Activated naive CD4-positive, alpha-beta T cell treated with anti-CD3 and anti-CD28 coated beads for 36 hours (primary cell): ENCODE results near the gene ADGRD2. TPM values are rescaled to one million over a fixed set of nuclear protein-coding genes. Genes with fewer than 3 reads are reported as not detected.
"Not testable (repeated sequence)": the region's sequence is repeated elsewhere in the genome, so short reads cannot be mapped to it uniquely, and the experiment has no call there.

Experiments used
- CTCF ChIA-PET: fragments of 350-600 bp; sonication (Branson Sonifier 250); formaldehyde crosslinking; loops from one replicate; lab custom pipeline; 2021; ENCODE audit warnings: antibody characterized with exemption; lab: Charles Lee
- DNase-seq: peaks from one replicate; pipeline ENCODE4 v3.0.0-alpha.2; 2020
- H3K27ac Mint-ChIP-seq: one replicate; pipeline ENCODE4 v1.8.0; 2021; ENCODE audit warnings: mild to moderate bottlenecking, mixed read lengths
- H3K27me3 Mint-ChIP-seq: one replicate; pipeline ENCODE4 v1.8.0; 2021; ENCODE audit warnings: low read depth, mixed read lengths
- H3K36me3 Mint-ChIP-seq: one replicate; pipeline ENCODE4 v1.8.0; 2021; ENCODE audit warnings: low read depth, mixed read lengths
- H3K4me1 Mint-ChIP-seq: one replicate; pipeline ENCODE4 v1.8.0; 2021; ENCODE audit warnings: low read depth, mixed read lengths
- H3K4me3 Mint-ChIP-seq: one replicate; pipeline ENCODE4 v1.8.0; 2021; ENCODE audit warnings: mild to moderate bottlenecking, moderate library complexity, mixed read lengths
- H3K9me3 Mint-ChIP-seq: one replicate; pipeline ENCODE4 v1.8.0; 2021; ENCODE audit warnings: mixed read lengths
- intact Hi-C: fragments of 100-400 bp; cut with micrococcal nuclease; formaldehyde crosslinking; loops from one replicate; pipeline ENCODE4 v1.15.1; 2023
- total RNA-seq, 2 experiments: library from RNA; stranded (reverse); gene quantifications; one replicate each; pipeline ENCODE4 v1.2.3, GENCODE V29; 2021

Gene ADGRD2
- total RNA-seq, 2 experiments from 2014 or later: not detected

- DNase-seq: no peak
- no peaks in the 10 kb centered on the region for H3K9me3 Mint-ChIP-seq
- no peak overlapping the region for H3K4me3 Mint-ChIP-seq
- no peak overlapping the region for H3K27ac Mint-ChIP-seq
- intact Hi-C loops: no loop called here
- no peaks in the 10 kb centered on the region for H3K27me3 Mint-ChIP-seq
- CTCF ChIA-PET: interaction anchor here (0.9 to 5.8 kb wide), 4 partner anchors 32 to 116 kb away, joined by 3 to 52 read pairs (median 4); no protein-coding TSS in a partner anchor
- no peaks in the 10 kb centered on the region for H3K4me1 Mint-ChIP-seq
- no peaks in the 10 kb centered on the region for H3K36me3 Mint-ChIP-seq
Measured at GRCh38 chr9:124420991-124421543, 29.2 kb upstream of the ADGRD2 start.

GRCh38 chr9:124423155-124423554 is 27.1 kb upstream of the ADGRD2 start:
- Mint-ChIP-seq H3K27ac (no peak overlapping the region), H3K9me3 (no peaks in the 10 kb centered on the region), H3K27me3 (no peaks in the 10 kb centered on the region), H3K36me3 (no peaks in the 10 kb centered on the region), H3K4me1 (no peaks in the 10 kb centered on the region), H3K4me3 (no peak overlapping the region)
- intact Hi-C loops: no loop called here
- DNase-seq: no peak
- CTCF ChIA-PET: no interaction called here

GRCh38 chr9:124423591-124423990 is 26.7 kb upstream of the ADGRD2 start:
- no peak overlapping the region for H3K4me3 Mint-ChIP-seq
- H3K9me3 Mint-ChIP-seq: no peaks in the 10 kb centered on the region
- H3K36me3 Mint-ChIP-seq: no peaks in the 10 kb centered on the region
- intact Hi-C loops: no loop called here
- no peaks in the 10 kb centered on the region for H3K4me1 Mint-ChIP-seq
- no peak overlapping the region for H3K27ac Mint-ChIP-seq
- no peaks in the 10 kb centered on the region for H3K27me3 Mint-ChIP-seq
- CTCF ChIA-PET: no interaction called here
- DNase-seq: no peak

GRCh38 chr9:124425733-124426132 is 24.5 kb upstream of the ADGRD2 start:
- H3K9me3 Mint-ChIP-seq, H3K27ac Mint-ChIP-seq, intact Hi-C loops, H3K4me3 Mint-ChIP-seq, H3K36me3 Mint-ChIP-seq, H3K4me1 Mint-ChIP-seq, DNase-seq, H3K27me3 Mint-ChIP-seq: not testable (repeated sequence)
- CTCF ChIA-PET: interaction anchor here (0.7 kb wide), 1 partner anchor 32 kb away, joined by 3 read pairs; no protein-coding TSS in a partner anchor

GRCh38 chr9:124426361-124426760 is 23.9 kb upstream of the ADGRD2 start:
- intact Hi-C loops: no loop called here
- no peak overlapping the region for H3K27ac Mint-ChIP-seq
- H3K27me3 Mint-ChIP-seq: no peaks in the 10 kb centered on the region
- DNase-seq: no peak
- CTCF ChIA-PET: no interaction called here
- no peak overlapping the region for H3K4me3 Mint-ChIP-seq
- H3K36me3 Mint-ChIP-seq: no peaks in the 10 kb centered on the region
- H3K4me1 Mint-ChIP-seq: no peaks in the 10 kb centered on the region
- no peaks in the 10 kb centered on the region for H3K9me3 Mint-ChIP-seq

- intact Hi-C loops: no loop called here
- H3K27me3 Mint-ChIP-seq: peaks cover under 1% of the 10 kb centered on the region
- H3K9me3 Mint-ChIP-seq: no peaks in the 10 kb centered on the region
- H3K27ac Mint-ChIP-seq: no peak overlapping the region
- H3K4me3 Mint-ChIP-seq: no peak overlapping the region
- DNase-seq: no peak
- H3K36me3 Mint-ChIP-seq: no peaks in the 10 kb centered on the region
- no peaks in the 10 kb centered on the region for H3K4me1 Mint-ChIP-seq
- CTCF ChIA-PET: interaction anchor here (1.2 kb wide), 1 partner anchor 9 kb away, joined by 5 read pairs; no protein-coding TSS in a partner anchor
Measured at GRCh38 chr9:124427281-124427680, 23.0 kb upstream of the ADGRD2 start.

- H3K9me3 Mint-ChIP-seq: no peaks in the 10 kb centered on the region
- peaks cover 6% of the 10 kb centered on the region for H3K27me3 Mint-ChIP-seq
- no peaks in the 10 kb centered on the region for H3K4me1 Mint-ChIP-seq
- H3K36me3 Mint-ChIP-seq: no peaks in the 10 kb centered on the region
- intact Hi-C loops: no loop called here
- no peak overlapping the region for H3K4me3 Mint-ChIP-seq
- CTCF ChIA-PET: interaction anchor here (0.7 to 0.8 kb wide), 2 partner anchors 11 to 122 kb away, joined by 3 read pairs; no protein-coding TSS in a partner anchor
- H3K27ac Mint-ChIP-seq: no peak overlapping the region
- no peak for DNase-seq
Measured at GRCh38 chr9:124428751-124429529, 21.3 kb upstream of the ADGRD2 start.

- Mint-ChIP-seq H3K9me3 (no peaks in the 10 kb centered on the region), H3K27me3 (peaks cover 7% of the 10 kb centered on the region), H3K27ac (no peak overlapping the region), H3K36me3 (no peaks in the 10 kb centered on the region), H3K4me3 (no peak overlapping the region), H3K4me1 (no peaks in the 10 kb centered on the region)
- intact Hi-C loops: no loop called here
- CTCF ChIA-PET: interaction anchor here (0.8 to 1.4 kb wide), 2 partner anchors 10 to 122 kb away, joined by 3 to 7 read pairs; no protein-coding TSS in a partner anchor
- no peak for DNase-seq
Measured at GRCh38 chr9:124429530-124429867, 20.8 kb upstream of the ADGRD2 start.

GRCh38 chr9:124436320-124436719 is 13.9 kb upstream of the ADGRD2 start:
- CTCF ChIA-PET: interaction anchor here (0.6 kb wide), 1 partner anchor 169 kb away, joined by 3 read pairs; no protein-coding TSS in a partner anchor
- H3K27ac Mint-ChIP-seq: peak overlapping the region; percentile 18
- H3K27me3 Mint-ChIP-seq: peaks cover 18% of the 10 kb centered on the region
- no peaks in the 10 kb centered on the region for H3K36me3 Mint-ChIP-seq
- H3K4me3 Mint-ChIP-seq: no peak overlapping the region
- no peaks in the 10 kb centered on the region for H3K9me3 Mint-ChIP-seq
- intact Hi-C loops: no loop called here
- H3K4me1 Mint-ChIP-seq: no peaks in the 10 kb centered on the region
- no peak for DNase-seq

- H3K4me1 Mint-ChIP-seq: no peaks in the 10 kb centered on the region
- H3K27ac Mint-ChIP-seq: no peak overlapping the region
- no peaks in the 10 kb centered on the region for H3K36me3 Mint-ChIP-seq
- peaks cover 24% of the 10 kb centered on the region for H3K27me3 Mint-ChIP-seq
- no peak for DNase-seq
- H3K9me3 Mint-ChIP-seq: no peaks in the 10 kb centered on the region
- intact Hi-C loops: no loop called here
- H3K4me3 Mint-ChIP-seq: no peak overlapping the region
- CTCF ChIA-PET: no interaction called here
Measured at GRCh38 chr9:124437086-124437485, 13.2 kb upstream of the ADGRD2 start.

- H3K4me3 Mint-ChIP-seq: no peak overlapping the region
- CTCF ChIA-PET: no interaction called here
- no peaks in the 10 kb centered on the region for H3K36me3 Mint-ChIP-seq
- intact Hi-C loops: no loop called here
- no peak overlapping the region for H3K27ac Mint-ChIP-seq
- peaks cover 21% of the 10 kb centered on the region for H3K27me3 Mint-ChIP-seq
- no peaks in the 10 kb centered on the region for H3K4me1 Mint-ChIP-seq
- no peaks in the 10 kb centered on the region for H3K9me3 Mint-ChIP-seq
- DNase-seq: no peak
Measured at GRCh38 chr9:124438091-124438490, 12.2 kb upstream of the ADGRD2 start.

- no peak overlapping the region for H3K4me3 Mint-ChIP-seq
- intact Hi-C loops: no loop called here
- no peak overlapping the region for H3K27ac Mint-ChIP-seq
- CTCF ChIA-PET: no interaction called here
- H3K9me3 Mint-ChIP-seq: no peaks in the 10 kb centered on the region
- no peaks in the 10 kb centered on the region for H3K4me1 Mint-ChIP-seq
- H3K27me3 Mint-ChIP-seq: peaks cover 23% of the 10 kb centered on the region
- no peak for DNase-seq
- H3K36me3 Mint-ChIP-seq: no peaks in the 10 kb centered on the region
Measured at GRCh38 chr9:124439086-124439485, 11.2 kb upstream of the ADGRD2 start.
